Measurements from ENCODE around the gene MBP. TPM values are rescaled to one million over a fixed set of nuclear protein-coding genes. Genes with fewer than 3 reads are reported as not detected.

MBP gene
- total RNA-seq, 1 donor from 2014 or later: 3.9 TPM

DNA sequence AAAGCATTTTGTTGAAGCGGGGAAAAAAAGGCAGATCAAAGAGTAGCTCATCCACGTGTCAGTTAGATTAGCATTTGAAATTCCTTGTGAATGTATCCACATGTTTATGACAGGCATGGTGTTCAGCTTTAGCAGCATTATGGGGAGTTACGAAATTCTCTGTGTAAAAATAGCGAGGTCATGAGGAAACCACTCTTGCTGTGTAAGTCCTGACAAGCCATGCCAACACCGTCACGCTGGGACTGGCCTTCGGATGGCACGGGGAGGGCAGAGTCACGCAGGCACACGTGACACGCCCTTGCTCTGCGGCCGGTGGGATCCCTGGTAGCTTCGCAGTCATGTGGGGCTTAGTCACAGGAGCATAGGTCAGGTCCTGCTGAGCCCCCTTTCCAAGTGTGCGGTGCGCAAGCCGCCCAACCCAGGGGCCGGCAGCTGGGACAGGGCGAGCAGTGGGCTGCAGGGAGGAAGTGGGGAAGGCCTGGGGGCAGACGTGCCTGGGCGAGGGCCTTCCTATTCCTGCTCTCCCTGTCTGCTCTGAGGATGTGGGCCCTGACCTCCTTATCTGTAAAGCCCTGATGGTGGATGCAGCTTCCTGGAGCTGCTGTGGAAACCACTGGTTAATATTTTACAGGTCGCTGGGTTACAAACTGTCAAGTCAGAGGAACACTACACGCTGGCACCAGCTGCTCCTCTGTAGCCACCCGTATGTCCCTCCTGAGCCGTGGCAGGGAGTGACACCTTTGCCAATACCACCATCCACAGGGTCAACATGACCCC is 18.0 kb downstream of the MBP start:
- DNase-seq (ENCODE audit: low read depth in 2 of 2): peak; percentile 88 to 98

DNA sequence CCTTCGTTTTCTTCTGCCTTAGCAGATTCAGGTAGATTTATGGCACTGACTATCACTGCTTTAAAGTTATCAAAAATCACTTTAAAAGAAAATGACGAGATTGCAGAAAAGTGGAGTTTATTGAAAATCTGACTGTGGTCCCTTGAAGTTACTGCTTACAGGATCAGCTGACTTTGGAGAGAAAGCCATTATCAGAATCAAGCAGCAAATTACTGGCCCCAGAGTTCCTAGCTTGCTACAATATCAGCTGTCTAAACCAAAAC is 18.5 kb downstream of the MBP start:
- no peak for DNase-seq (ENCODE audit: low read depth in 2 of 2)

DNA sequence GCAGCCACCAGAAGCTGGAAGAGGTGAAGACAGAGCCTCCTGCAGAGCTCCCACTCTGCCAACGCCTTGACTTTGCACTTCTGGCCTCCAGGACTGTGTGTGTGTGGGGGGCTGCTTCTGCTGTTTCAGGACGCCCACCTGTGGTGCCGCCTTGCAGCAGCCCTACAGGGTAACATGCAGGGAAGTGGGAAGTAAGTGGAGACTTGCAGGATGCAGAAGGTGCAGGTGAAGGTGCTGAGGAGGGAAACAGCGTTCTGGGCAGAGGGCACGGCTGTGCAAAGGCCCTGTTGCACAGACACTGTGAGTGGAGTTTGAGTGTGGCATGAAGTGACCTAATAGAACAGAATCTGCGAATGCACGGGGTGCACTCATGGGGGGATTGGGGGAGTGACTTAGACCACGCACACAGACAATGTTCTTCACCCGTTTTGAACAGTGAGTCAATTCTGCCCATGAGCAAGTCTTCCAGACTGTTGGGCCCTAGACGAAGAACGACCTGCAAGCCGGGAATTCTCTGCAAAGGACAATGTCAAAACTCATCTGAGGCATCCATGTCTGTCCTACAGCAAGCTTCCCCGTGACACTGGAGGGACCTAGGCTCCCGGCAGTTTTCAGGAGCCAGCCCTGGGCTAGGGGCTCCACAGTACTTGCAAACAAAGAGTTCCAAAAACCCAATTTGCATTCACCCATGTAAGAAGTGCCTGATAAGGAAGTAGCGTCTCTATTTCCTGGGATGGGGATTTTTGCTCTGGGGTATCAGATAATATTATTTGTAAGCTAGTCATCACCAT is 19.0 kb downstream of the MBP start:
- no peak for DNase-seq (ENCODE audit: low read depth in 2 of 2)

DNA sequence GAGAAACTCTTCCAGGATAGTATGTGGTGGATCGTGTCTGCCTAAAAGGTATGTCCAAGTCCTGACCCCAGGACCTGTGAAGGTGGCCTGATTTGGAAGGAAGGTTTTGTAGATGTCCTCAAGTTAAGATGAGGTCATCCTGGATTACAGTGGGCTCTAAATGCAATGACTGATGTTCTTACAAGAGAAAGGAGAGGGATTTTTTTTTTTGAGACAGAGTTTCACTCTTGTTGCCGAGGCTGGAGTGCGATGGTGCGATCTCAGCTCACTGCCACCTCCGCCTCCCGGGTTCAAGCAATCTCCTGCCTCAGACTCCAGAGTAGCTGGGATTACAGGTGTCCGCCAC is 19.9 kb downstream of the MBP start:
- DNase-seq (ENCODE audit: low read depth in 2 of 2): no peak

DNA sequence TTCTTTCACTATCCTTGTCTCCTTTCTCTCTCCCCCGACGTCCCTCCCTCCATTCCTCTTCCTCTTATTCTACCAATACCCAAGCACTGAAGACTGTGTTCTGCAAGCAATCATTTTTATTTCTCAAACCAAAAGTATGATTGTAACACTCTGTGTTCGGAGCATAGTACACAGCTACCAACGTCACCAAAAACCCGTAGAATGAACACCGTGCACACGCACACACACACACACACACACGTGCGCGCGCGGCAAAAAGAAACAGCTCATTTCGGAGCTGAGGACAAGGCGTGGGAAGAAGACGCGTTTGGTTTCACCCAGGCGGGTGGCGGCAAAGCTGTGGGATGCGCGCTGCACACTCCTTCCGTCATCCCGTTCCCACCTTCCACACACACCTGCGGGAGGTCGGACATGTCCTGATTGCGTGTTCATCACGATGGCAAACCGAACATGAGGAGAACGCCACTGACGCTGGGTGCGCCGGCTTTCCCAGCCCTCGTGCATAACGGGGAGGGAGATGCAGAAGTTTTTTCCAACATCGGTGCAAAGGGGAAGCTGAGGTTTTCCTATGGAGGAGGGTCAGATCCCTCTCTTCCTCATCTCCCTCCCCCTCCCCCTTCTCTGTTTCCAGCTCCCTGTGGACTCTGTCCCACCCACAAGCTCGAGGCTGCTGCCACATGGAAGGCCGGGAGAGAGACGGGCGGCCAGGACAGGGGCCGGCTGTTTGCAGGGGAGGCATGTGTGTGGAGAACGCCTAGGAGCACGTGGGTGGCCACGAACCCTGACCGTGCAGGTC is 20.4 kb downstream of the MBP start:
- DNase-seq (ENCODE audit: low read depth in 2 of 2): no peak

DNA sequence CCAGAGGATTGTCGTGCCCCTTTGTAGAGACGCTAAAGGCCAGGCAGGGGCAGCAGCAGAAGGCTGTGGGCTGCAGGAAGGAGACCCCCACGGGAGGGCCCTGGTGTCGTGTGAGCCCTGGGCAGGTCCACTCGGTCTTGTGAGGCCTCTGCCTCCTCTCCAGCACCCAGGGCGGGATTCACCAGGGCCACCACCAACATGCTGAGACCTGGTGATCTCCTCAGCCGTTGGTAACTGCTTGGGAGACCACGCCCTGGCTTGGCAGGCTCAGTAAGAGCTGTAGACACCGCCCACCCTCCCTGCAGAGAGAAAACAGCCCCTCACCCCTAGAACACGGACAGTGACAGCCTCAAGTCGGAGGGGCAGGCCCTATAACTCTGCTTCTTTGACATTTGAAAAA is 21.1 kb downstream of the MBP start:
- no peak for DNase-seq (ENCODE audit: low read depth in 2 of 2)

DNA sequence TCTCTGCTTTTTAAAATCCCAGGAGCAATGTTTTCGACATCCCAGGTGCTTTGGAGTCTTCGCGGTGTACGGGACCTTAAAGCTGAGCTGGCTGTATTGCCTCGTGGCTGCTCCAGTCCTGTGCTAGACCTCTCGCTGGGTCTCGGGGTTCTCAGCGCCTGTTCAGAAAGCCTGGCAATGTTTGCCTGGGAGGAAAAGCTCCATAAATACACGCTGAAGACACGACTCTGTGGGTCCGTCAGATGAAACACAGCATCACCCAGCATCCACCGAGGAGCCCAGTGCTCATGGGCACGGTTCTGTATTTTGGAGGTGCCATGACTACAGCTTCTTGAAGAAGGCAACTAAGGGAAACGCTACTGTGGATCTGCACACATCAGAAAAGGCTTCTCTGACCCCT is 21.6 kb downstream of the MBP start:
- DNase-seq (ENCODE audit: low read depth in 2 of 2): no peak

DNA sequence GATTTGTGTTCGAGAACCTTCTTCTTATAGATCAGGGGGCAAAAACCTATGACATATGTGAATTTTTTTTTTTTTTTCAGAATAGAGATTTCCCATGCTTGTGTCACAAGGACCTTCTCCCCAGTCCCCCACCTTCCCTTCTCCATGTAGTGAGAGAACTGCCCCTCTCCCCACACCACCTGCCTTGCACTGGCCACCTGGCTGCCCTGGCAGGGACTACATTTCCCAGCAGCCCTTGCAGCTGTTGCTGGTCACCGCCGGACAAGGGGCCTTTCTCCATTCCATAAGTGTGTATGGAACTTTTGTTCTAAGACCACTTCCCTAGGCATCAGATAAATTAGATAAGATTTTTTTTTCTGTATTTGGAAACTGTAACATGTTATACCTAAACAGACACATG is 22.2 kb downstream of the MBP start:
- DNase-seq (ENCODE audit: low read depth in 2 of 2): no peak

DNA sequence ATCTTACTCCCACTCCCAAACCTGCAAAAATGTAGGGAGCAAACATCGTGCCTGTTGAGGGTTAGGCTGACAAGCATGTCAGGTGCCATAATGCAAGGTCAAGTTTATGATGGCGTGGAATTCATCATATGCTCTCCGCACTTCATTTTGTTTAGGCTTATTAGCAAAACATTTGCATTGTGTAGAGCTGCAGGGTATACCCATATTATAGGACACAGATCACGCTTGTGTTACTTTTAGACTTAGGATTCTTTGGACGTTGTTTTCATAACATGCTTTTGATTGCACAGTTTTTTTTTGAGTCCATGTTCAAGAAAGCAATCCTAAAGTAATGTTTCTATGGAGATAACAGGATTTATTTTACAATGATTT is 22.9 kb downstream of the MBP start:
- DNase-seq (ENCODE audit: low read depth in 2 of 2): no peak

DNA sequence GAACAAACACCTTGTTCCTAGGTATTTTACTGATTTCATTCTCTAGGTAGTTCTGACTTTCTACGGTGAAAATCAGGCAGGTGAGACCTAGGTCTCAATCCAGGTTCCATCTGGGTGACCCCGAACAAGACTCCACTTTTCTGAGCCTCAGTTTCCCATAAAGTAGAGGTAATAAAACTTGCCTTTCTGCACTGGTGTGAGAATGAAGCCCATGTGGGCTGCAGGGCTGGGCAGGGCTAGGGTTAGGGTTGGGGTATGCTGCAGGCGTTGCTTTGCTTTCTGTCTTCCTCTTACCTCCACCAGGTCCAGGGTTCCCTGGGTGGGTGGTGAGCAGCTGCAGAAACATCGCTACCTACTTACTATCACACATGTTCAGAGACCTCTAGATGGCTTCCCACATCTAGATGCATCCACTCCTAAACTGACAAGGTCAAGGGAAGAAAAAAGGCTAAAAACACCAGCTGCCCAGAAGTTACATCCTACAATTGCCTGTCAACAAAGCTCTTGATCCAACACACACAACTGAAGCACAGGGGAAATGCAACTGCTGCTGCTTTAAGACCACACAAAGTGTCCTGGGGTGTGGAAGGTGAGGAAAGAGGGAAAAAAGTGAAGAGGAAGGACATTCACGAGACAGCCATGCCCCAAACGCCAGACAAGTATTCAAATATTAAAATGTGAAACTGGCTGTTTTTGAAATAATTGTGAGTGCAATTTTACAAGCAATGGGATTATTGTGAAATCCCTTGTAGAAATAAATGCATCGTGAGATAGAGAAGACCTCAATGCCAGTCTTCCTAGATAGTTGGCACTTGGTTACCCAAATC is 23.5 kb downstream of the MBP start:
- DNase-seq (ENCODE audit: low read depth in 2 of 2): no peak

DNA sequence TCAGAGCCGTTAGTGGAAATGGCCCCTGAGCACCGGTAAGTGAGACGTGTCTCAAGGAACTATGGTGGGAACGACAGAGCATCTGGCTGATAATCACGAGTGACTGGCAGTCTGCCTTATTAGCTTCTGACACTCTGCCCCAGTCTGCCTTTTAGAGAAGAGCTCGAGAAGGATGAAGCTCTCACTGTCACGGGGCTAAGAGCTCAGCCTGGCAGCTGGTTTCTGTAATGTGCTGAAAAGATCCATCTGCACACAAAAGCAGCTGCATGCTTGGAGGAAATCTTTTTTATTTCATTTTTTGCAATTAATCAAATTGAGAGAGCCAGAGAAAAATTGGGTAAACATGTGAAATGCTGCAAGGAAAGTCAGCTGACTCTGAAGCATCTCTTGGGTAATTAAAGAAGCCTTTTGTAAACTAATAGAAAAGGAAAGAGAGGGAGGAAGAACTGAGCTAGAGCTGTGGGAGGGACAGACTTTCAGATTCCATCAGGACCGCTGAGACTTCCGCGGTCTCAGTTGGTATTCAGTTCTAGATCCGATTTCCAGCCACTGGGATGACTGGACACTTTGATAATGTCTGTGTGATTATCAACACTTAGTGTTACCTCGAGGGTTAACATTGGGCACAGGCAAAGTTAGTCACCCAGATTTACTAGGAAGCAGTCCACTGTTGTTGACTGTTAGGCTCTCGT is 24.4 kb downstream of the MBP start:
- no peak for DNase-seq (ENCODE audit: low read depth in 2 of 2)

DNA sequence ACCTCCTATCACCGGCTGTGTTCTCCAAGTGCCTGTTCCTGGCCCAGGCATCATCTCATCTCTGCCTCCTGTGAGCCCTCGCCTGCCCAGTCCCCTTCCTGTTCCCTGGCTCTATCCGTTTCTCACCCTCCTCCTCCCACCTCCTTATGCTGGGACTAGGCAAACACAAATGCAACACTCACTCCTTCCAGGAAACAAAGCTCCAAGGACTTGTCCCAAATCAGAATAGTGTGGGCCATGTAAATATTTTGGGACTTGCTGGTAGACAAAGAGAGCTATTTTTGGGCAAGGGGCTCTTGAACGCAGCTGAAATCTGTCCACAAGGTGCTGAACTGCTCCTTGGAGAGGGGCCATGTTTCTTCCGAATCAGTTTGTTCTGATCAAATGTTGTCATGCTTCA is 25.3 kb downstream of the MBP start:
- no peak for DNase-seq (ENCODE audit: low read depth in 2 of 2)

DNA sequence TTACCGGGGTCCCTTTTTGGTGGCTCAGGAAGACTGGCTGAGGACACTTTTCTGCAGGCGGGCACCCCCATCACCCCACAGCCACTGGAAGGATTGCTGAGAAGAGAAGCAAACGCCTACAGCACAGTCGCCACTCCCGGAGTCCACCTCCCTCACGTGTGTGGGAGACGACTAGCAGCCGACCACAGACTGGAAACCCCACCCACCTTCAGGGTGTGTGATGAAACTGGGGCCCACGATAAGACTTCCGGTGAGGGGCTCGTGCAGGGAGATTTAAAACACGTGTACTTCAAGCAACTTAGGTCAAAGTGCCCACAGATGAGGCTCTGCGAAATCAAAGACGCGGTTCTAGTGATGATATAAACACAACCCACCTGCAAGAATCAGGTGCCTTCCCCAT is 26.3 kb downstream of the MBP start:
- no peak for DNase-seq (ENCODE audit: low read depth in 2 of 2)

DNA sequence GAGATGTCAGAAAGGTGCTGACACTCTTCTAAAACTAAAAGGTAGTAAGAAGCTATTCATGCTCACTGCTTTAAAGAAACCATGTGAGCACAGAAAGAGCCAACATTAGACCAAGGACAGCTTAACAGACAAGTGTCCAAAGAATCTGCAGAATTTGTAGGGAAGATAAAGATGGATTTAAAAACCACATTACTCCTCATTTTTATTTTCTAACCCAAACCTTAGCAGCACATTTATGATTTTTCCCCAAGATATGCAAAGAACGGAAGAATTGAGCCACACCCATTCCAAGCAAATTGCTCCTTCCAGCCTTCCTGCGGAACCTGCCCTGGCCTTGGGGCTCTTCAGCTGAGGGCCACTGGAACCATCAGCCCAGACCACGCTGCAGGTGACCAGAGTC is 26.9 kb downstream of the MBP start:
- DNase-seq (ENCODE audit: low read depth in 2 of 2): no peak

DNA sequence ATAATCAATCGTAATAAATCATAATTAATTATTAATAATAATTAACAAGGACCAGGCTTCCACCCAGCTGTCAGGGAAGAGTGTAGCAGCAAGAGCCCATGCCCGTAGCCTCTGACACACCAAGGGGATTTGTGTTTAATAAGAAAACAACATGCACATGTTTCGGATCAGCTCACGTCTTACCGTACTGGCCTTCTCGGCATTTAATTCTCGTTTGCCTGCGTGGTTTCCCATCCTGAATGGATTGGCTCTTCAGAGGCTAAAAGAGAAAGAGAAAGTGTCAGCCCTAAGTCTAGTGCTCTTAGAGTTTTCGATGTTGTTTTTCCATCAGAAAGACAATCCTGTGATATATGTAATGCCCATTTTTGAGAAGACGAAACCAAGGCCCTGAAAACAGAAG is 27.6 kb downstream of the MBP start:
- no peak for DNase-seq (ENCODE audit: low read depth in 2 of 2)

DNA sequence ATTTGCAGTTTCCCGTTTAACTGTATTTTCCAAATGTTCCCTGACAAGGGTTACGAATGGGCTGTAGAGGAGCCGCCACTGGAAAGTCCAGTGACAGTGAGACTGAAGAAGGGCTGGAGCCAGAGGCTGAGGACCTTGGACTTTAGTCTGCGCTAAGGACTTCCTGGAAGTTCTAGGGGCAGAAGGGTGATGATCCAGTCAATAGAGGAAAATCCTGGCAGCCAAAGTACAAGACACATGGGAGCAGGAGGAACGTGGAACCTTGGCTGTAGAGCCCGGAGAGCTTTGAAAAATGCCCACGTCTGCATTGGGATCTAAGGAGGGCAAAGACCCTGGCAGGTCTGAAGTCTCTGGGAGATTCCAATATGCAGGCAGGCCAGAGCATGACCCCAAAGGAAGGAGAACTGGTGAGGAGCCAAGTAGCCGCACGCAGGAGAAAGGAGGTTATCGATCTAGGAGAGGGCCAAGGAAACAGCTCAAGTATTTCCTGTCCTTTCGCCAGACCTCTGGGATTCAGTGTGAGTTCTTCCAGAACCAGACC is 28.5 kb downstream of the MBP start:
- DNase-seq (ENCODE audit: low read depth in 2 of 2): no peak

DNA sequence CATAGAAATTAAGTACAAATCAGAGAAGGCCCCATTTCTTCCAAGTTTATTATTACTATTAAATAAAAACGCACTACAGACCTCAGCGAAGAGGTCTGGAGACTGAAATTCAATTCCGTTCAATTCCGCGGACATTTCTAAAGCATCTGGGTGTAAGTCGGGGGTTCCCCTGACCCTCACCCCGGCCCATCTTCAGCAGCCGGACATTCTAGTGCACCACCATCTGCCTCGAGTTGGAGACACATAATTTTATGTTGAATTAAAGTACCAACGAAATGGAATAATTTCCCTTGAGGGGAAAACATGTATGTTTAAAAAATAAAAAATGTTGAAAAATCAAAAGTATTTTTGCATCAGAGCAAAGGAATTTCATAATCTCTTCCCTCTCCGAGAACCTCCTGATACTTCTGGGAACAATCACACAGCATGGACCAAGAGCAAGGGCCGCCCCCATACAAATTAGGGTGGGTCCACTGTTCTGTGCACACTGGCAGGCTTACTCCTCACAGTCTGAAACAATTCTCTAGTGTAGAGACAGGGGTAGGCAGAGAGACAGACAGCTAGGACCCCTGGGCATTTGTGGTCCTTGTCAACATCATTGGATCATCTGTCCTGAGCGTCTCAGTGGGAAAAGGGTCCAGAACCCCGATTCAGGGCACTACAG is 29.3 kb downstream of the MBP start:
- no peak for DNase-seq (ENCODE audit: low read depth in 2 of 2)

DNA sequence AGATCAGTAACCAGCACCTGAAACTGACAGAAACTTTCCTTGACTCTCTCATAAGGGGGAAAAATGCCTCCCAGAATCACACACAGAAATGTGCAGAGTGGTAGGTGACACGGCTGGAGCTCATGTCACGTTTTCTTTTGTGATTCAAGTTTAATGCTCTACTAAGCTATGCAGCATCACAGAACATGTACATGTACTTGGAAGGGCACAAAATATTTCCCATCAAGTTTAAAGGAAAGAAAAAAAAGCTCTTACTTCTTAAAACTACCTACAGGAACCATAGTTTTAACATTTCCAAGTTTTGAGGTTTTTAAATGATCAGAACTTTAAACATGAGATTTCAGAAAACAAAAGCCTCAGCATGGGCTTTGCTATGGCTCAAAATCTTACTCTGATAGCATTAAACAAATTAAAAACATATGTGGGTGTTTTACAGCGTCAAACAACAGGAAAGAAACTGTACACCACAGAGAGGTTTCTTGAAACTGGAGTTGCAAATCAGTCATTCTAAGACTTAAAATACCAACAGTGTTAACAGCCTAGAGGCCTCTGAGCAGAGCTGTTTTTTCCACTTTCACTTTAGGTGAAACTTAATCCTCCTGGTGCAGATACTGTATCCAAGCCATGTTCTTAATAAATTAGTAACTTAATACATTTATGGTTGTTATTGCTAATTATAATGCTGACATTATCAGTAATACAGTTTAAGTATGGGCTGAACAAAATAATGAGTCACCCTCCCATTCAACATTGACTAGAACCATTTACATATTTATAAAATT is 30.1 kb downstream of the MBP start:
- DNase-seq (ENCODE audit: low read depth in 2 of 2): peak in 1 of 2 donors; percentile 34

DNA sequence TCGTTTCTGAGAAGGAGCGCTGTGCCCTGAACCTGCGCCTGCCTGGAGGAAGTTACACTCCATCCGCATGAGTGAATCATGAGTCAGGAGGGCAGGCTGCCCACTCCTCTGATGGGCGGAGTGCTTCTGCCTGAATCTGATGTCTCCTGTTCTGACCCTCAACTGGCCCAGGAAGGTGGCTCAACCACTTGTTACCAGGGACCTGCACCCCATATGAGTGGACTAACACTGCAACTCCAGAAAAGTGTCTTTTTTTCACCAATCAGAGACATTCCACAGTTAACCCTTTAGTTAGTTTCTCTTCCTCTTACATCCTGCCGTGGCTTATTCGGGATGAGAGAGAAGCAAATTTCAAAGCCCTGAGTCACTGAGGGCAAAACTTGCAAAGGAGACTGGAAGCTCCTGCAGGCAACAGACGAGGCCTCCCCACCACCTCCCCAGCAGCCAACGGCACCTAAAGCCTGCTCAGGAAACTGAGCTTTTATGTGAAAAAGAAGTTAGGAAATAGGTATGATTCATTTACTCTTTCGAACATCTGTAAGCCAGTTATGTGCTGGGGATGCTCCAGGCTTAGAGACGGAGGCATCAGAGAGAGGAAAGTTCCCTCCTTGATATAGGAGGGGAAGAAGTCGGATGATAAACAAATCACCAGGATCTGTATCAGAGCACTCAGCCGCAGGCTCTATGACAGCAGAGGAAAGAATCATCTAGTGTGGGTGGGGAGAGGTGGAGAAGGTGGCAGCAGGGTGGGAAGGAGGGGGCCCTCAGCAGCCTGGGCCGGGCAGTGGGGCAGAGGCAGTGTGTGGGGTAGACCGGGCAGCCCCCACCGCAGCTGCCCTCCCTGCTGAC is 30.9 kb downstream of the MBP start:
- peak in 1 of 2 donors; percentile 83 for DNase-seq (ENCODE audit: low read depth in 2 of 2)
